Measurements from ENCODE around the gene STRN. TPM values are rescaled to one million over a fixed set of nuclear protein-coding genes. Genes with fewer than 3 reads are reported as not detected.

The STRN gene
- total RNA-seq, 1 experiment from 2014 or later: 37.6 TPM

GRCh38 chr2:36823862-36824261 is 142.5 kb downstream of the STRN start:
- no peaks in the 10 kb centered on the region for H3K36me3 ChIP-seq (ENCODE audit: low read depth)
- intact Hi-C loops (cut with micrococcal nuclease; ENCODE audit: unreplicated experiment): no loop called here
- no peaks in the 10 kb centered on the region for H3F3A ChIP-seq (ENCODE audit: insufficient read depth, low read depth)
- no peak overlapping the region for H3K27ac ChIP-seq
- H3K9me3 ChIP-seq (ENCODE audit: insufficient read depth, low read depth): no peaks in the 10 kb centered on the region
- H3K4me1 ChIP-seq (replicated peaks; ENCODE audit: insufficient read depth): no peaks in the 10 kb centered on the region
- ChIA-PET CTCF (no interaction called here), POLR2A (ENCODE audit: unreplicated experiment) (no interaction called here)
- DNase-seq: no peak
- H2AFZ ChIP-seq: no peak overlapping the region
- H3K4me3 ChIP-seq: no peak overlapping the region
- no TSS peak for BruUV-seq (replicated peaks)
- no peaks in the 10 kb centered on the region for H3K27me3 ChIP-seq (ENCODE audit: insufficient read depth, low read depth)
- H3K4me2 ChIP-seq: no peak overlapping the region
- TF ChIP-seq EZH2 (IDR thresholded peaks at IDR 0.05; ENCODE audit: low read depth) (no peak), CTCF (conservative IDR thresholded peaks at IDR 0.05) (no peak)
- H3K9me2 ChIP-seq (ENCODE audit: insufficient read depth): no peaks in the 10 kb centered on the region; the same call in 1 of the 2 replicates
- H4K20me1 ChIP-seq (ENCODE audit: insufficient read depth): no peaks in the 10 kb centered on the region
- no peaks in the 10 kb centered on the region for H3K79me2 ChIP-seq (ENCODE audit: low read depth)

DNA sequence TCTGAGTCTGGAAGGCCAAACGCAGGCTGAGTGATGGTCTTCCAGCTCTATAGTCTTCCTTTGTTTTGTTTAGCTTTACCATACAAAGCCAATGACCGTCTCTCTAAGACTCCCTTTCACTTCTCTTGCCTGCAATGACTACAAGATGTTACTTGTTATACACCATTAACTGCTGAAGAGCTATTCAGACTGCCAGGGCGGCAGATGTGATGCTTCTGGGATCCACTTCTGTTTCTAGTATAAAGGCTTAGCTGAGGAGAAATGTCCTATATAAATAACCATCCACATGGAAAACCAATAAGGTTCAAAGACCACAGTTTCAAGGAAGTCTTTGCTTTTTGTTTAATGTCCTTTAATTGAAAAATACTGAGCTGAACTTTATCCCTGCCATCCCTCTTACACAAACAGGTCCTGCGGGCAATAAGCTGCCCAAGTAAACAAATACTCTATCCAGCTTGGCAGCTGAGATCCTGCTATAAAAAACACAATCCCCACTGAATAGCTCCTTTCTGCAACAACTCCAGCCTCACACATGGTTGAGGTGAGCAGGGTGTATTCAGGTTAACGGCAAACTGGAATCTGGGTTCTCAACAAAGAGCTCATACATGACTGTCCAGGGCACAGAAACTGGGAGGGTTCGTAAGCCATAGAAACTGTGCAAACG is 145.3 kb downstream of the STRN start:
- intact Hi-C loops (cut with micrococcal nuclease; ENCODE audit: unreplicated experiment): no loop called here
- Histone ChIP-seq H3K4me3 (no peak overlapping the region), H3K9me3 (ENCODE audit: insufficient read depth, low read depth) (no peaks in the 10 kb centered on the region), H3K79me2 (ENCODE audit: low read depth) (no peaks in the 10 kb centered on the region), H3K27me3 (ENCODE audit: insufficient read depth, low read depth) (no peaks in the 10 kb centered on the region), H3K4me2 (no peak overlapping the region), H3F3A (ENCODE audit: insufficient read depth, low read depth) (no peaks in the 10 kb centered on the region), H3K36me3 (ENCODE audit: low read depth) (no peaks in the 10 kb centered on the region), H3K9me2 (ENCODE audit: insufficient read depth) (no peaks in the 10 kb centered on the region), H3K27ac (no peak overlapping the region), H3K4me1 (replicated peaks; ENCODE audit: insufficient read depth) (no peaks in the 10 kb centered on the region), H2AFZ (no peak overlapping the region), H4K20me1 (ENCODE audit: insufficient read depth) (no peaks in the 10 kb centered on the region)
- ChIA-PET CTCF (interaction anchor here (0.6 kb wide), 1 partner anchor 14 kb away, joined by 3 read pairs; no protein-coding TSS in a partner anchor), POLR2A (ENCODE audit: unreplicated experiment) (no interaction called here)
- BruUV-seq (replicated peaks): no TSS peak
- DNase-seq: peak in 1 of 2 experiments; percentile 20
- TF ChIP-seq CTCF (conservative IDR thresholded peaks at IDR 0.05): no peak
- no peak for TF ChIP-seq EZH2 (IDR thresholded peaks at IDR 0.05; ENCODE audit: low read depth)

DNA sequence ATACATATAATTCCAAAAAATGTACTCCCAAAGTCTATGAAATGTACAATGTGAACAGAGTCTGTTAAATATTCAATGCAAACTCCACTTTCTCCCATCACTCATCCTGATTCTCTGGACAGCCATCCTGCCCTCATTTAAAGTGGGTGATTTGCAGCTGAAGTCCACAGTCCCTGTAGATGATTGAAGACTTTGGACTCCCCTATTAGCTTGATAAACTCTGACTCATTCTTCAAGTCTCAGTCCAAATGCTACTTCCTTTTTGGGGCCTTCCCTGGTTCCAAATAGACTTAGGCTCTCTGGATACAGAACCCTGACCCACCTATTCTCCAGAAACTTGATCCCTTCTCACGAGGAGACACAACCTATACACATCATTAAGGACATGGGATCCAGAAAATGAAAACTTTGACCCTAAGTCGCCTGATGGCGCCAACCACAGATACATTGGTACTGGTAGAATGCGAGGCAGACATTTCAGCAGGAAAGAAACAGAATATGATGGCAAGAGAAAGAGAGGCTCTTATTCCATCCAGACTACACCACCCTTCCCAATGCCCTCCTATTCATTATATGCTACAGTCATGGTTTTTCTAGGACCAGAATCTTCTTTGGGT is 147.1 kb downstream of the STRN start:
- Histone ChIP-seq H3K27me3 (ENCODE audit: insufficient read depth, low read depth) (no peaks in the 10 kb centered on the region), H3K4me3 (no peak overlapping the region), H4K20me1 (ENCODE audit: insufficient read depth) (no peaks in the 10 kb centered on the region), H3K27ac (no peak overlapping the region), H2AFZ (no peak overlapping the region), H3K4me1 (replicated peaks; ENCODE audit: insufficient read depth) (no peaks in the 10 kb centered on the region), H3K4me2 (no peak overlapping the region), H3F3A (ENCODE audit: insufficient read depth, low read depth) (no peaks in the 10 kb centered on the region), H3K9me3 (ENCODE audit: insufficient read depth, low read depth) (no peaks in the 10 kb centered on the region), H3K9me2 (ENCODE audit: insufficient read depth) (no peaks in the 10 kb centered on the region), H3K36me3 (ENCODE audit: low read depth) (no peaks in the 10 kb centered on the region), H3K79me2 (ENCODE audit: low read depth) (no peaks in the 10 kb centered on the region)
- POLR2A ChIA-PET (ENCODE audit: unreplicated experiment): interaction anchor here (0.7 kb wide), 1 partner anchor 172 kb away, joined by 5 read pairs; no protein-coding TSS in a partner anchor
- BruUV-seq (replicated peaks): no TSS peak
- no peak for DNase-seq
- CTCF ChIA-PET: no interaction called here
- intact Hi-C loops (cut with micrococcal nuclease; ENCODE audit: unreplicated experiment): no loop called here
- TF ChIP-seq EZH2 (IDR thresholded peaks at IDR 0.05; ENCODE audit: low read depth): no peak
- TF ChIP-seq CTCF (conservative IDR thresholded peaks at IDR 0.05): no peak
